GM19467 (cell line): Measurements from ENCODE around the gene SNX4.
"Not testable (repeated sequence)": the region's sequence is repeated elsewhere in the genome, so short reads cannot be mapped to it uniquely, and the experiment has no call there.

Experiments
- ATAC-seq: cut with Tn5 transposase; IDR thresholded peaks from one replicate; pipeline ENCODE4 v1.9.1; 2021; ENCODE audit warnings: mild to moderate bottlenecking, moderate library complexity; ENCODE audit not compliant: unreplicated experiment

SNX4 gene

DNA sequence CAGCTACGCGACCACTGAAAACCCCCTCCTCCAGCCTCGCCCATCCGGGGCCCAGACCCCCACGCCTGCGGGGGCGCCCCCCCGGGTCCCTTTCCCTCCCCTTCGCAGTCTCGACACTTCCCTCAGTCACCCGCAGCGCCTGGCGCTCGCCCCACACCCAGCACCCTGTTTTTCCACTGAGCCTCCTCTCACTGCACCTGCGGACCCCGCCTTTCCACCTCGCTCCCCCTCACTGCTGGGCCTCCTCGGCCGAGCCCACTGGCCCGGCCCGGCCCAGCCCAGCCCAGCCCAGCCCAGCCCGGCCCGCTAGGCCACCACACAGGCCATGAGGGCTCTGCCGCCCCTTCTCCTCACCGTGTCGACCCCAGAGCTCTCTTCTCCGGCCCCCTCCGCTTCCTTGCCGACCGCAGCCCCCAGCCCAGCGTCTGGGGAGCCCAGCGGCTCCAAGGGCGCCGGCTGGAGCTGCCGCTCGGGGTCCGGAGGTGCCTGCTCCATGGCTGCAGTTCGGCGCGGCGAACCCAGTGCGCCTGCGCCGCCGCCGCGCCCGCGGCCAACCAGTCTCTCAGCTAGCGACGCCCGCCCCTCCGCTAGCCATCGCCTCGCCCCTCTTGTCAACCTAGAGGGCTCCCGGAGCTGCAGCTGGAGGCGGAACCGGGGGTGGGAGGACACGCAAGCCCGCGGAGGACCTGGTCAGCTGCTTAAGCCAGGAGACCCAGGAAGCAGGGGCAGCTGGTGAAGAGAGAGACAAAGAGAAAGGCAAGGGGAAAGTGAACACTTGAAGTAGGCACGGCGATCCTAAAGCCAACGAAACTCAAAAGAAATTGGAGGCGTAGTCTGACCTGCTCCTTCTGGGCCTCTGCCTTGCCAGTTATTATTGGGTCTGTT, at the start of gene SNX4:
Gene SNX4 (minus strand): TSS at position 525 of the 885 bp plus-strand sequence. CDS start 30 bp downstream, at position 495.
- peak; percentile 91 for ATAC-seq

DNA sequence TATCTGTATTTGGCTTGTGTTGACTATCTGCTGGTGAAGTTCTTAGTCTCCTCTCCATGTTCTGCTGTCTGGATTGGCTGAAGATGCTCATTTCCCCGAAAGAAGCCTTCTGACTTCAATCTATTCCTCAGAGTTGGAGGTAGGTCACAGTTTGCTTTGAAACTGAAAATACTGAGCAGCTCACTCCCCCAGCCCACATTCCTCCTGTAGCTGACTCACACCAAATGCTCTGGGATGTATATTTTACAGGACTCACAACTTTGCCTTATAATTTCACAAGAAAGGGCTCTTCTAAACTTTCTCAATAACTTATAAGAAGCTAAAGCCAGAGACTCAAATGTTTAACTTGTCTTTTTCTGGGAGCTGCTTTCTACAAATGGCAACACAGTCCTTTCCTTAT, 36.3 kb upstream of the SNX4 start:
- ATAC-seq: no peak

DNA sequence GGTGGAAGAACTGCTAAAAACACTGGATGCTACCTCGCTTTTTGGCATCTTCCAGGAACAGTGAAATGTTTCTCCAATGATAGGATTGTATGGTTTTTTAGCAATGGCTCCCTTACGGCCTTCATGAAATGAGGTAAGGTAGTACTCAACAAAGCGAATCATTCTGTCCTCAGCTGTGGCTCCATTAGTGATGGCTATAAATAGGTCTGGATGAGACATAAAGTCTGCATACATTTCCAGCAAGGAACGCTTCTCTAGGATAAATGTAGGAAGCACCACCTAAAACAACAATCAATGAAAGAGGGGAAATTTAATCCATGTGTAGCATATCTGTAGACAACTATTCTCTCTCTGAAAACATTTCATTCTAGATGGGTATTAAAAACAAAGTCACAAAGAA, 32.4 kb upstream of the SNX4 start:
- no peak for ATAC-seq

DNA sequence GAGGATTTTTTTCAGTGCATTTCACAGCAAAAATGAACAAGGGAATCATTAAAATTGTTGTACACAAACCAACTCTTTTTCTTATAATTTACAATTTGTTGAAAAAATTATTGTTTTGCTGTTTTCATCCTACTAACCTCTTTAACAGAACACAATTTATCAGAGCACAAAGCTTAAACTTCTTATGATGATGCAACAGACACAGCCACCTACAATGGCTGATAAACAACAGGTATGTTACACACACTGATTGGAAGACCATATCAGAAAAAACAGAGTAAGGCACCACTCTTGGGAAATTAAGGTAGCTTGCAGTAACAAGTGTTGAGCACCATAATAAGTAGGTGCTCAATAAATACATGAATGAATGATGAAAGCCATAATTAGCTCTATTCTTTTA, 8.9 kb upstream of the SNX4 start:
- ATAC-seq: no peak

DNA sequence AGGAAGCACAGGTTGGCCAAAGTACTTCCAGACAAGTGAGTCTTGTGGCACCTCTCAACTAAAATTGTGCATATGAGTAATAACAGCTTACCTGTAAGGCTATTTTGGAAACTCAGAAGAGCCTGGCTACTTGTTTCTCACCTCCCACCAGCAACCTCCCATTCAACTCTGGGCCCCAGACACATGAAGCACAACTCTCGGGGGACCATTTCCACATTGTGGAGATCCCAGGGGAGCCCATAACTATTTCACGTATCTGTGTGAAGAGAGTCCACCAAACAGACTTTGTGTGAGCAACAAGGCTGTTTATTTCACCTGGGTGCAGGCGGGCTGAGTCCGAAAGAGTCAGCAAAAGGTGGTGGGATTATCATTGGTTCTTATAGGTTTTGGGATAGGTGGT, 5.2 kb upstream of the SNX4 start:
- ATAC-seq: no peak

DNA sequence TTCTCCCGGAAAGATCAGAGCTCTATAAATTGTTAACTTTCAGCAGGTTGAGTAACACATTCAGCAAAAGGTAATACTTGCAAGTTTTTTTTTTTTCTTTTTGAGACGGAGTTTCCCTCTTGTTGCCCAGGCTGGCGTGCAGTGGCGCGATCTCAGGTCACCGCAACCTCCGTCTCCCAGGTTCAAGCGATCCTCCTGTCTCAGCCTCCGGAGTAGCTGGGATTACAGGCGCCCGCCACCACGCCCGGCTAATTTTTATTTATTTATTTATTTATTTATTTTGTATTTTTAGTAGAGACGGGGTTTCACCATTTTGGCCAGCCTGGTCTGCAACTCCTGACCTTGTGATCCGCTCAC, 539 bp upstream of the SNX4 start:
- not testable (repeated sequence) for ATAC-seq

DNA sequence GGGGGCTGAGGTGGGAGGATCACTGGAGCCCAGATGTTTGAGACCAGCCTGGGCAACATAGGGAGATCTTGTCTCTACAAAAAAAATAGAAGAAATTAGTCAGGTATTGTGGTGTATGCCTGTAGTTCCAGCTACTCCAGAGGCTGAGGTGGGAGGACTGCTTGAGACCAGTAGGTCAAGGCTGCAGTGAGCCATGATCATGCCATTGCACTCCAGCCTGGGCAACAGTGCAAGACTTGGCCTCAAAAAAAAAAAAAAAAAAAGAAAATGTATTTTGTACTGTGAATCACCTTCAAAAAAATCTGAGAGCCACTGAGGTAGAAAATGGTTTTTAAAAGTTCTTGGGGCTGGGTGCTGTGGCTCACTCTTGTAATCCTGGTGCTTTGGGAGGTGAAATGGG, 4.6 kb downstream of the SNX4 start:
- no peak for ATAC-seq

DNA sequence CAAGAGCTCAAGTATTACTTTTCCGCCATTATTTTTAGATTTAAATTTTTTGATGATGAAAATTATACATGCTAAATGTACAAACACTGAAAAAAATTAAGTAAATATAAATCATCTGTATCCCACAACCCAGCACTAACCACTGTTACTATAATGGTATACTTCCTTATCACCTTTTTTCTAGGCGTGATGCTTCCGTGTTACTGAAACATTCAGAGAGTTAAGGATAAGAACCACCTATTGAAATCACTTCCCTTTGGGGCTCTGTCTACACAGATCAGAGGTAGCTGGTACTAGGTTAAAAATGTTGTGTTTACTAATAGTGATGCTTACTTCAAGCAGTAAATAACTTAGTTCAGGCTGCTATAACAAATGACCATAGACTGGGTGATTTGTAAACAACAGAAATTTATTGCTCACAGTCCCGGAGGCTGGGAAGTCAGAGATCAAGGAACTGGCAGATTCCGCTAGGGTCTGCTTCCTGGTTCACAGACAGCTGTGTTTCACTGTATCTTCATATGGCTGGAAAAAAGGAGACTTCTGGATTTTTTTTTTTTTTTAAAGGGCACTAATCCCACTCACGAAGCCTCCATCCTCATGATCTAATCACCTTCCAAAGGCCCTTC, 6.4 kb downstream of the SNX4 start:
- ATAC-seq: no peak

DNA sequence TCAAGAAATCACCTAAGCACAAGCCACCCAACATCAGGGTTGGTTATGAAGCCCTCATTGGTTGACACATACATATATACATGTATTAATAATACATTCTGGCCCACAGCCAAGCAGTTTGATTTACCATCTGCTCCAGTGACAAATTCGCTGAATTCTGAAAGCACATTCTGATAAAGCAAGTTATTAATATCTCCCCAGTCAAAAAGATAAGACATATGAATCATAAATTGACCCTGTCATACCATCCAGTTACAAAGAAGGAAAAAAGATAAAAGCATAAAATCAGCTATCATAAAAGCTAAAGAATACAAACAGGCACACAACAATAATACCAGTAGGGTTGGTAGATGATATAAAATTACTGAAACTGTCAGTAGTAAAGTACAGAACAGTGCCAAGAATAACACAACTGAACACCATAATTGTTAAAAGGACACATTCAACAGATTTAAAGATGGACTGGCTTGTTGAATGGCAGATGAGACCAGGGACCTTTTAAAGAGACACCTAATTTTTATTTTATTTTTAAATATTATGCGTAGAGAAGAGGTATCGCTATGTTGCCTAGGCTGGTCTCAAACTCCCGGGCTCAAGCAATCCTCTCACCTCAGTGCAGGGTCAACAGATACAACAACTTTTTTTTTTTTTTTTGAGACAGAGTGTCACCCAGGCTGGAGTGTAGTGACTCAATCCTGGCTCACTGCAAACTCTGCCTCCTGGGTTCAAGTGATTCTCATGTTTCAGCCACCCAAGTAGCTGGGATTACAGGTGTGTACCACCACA, 7.7 kb downstream of the SNX4 start:
- ATAC-seq: no peak

DNA sequence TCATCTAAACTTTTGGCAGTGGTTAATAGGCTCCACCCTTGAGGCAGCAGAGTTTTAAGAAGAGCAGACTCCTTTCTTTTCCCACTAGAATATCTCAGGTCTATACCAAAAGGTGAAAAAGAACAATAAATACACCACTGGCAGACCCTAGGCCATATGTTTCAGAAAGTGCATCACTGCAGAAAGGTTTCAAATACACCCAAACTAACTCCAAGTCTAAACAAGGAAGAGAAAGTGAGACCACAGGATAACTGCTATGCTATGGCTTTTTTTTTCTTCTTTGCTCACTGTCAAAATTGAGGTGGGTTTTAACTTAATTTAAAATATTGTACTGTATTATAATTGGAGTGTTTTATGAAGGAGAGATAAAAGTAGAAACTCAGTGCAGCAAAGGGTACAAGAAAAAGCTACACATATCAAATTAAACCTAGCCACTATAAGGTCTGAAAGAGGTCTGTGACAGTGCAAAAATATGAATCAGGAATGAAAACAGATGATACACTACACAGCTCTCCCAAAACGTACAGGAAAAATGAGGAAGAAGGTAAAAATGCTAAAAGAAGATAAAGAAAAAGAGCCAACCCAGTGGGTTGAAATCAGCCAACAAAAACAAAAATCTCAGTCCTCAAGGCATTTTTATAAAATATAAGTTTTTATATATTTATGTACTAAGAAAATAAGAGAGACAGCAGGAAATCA, 8.4 kb downstream of the SNX4 start:
- ATAC-seq: no peak

DNA sequence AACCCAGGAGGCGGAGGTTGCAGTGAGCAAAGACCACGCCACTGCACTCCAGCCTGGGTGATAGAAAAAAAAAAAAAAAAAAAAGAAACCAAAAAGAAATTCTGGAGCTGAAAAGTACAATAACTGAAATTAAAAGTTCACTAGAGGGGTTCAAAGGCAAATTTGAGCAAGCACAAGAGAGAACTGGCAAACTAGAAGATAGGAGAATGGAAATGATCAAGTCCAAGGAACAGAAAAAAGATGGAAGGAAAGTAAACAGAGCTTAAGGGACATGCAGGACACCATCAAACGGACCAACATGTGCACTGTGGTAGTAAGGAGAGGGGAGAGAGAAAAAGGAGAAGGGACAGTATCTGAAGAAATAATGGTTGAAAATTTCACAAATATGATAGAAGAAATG, 12.9 kb downstream of the SNX4 start:
- no peak for ATAC-seq

DNA sequence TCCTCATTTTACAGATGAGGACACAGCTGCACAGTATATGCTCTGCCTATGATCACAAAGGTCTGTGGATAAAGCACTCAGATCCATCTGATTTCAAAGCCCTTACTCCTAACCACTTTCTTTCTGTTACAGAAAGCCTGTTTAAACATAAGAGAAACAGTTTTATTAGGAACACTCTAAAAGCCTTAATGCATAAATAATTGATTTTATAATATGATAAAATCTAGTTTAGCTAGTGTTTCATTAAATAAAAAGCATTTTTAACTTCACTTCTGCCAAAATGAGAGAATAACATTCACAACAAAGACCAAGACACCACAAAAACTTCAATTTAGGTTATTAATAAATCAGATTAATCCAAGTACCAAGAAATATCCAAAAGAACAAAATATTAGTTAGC, 21.4 kb downstream of the SNX4 start:
- no peak for ATAC-seq

DNA sequence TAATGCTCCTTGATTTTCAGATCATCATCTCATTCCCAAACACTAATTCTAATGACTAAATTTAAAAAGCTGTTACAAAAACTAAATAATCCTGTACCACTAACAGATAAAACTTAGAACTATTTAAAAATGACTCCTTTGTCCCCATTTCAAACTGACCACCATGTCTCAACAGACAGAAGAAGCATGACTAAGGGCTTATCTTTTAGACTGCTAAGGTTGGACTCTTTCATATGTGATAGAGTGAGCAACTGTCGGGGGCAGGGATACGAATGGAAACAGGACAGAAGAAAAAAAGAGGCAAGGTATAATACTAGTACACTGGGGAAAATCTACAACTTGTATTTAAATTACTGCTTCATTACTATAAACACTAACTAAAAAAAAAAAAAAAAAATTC, 23.3 kb downstream of the SNX4 start:
- no peak for ATAC-seq

DNA sequence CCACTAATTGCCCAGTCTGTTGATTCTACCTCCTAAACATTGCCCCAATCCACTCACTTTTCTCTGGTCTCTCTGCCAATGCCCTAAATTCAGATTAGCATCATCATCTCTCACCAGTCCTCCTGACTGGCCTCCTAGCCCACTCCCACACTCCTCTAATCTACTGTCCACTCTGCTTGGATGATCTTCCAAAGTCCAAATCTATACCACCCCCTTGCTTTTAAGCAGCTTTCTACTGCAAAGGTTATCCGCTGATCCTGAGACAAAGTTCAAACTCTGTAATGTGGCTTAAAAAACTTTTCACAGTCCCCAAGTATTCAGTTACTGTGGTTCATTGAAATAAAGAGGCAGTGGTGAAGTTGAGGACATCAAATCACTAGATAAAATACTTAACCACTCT, 37.6 kb downstream of the SNX4 start:
- ATAC-seq: no peak

DNA sequence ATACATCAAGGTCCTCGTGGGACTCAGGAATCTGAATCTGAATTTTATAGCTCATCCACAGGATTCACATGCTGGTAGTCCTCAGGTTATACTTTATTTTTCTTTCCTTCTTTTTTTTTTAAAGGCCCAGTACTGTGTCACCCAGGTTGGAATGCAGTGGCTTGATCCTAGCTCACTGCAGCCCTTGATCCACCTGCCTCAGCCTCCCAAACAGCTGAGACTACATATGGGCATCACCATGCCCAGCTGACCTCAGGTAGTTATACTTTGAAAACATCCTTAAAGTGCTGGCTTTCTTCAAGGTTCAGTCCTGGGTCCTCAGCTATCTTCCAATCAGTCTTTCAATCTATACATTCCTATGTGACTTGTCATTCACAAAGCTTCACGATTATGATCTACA, 38.2 kb downstream of the SNX4 start:
- no peak for ATAC-seq

DNA sequence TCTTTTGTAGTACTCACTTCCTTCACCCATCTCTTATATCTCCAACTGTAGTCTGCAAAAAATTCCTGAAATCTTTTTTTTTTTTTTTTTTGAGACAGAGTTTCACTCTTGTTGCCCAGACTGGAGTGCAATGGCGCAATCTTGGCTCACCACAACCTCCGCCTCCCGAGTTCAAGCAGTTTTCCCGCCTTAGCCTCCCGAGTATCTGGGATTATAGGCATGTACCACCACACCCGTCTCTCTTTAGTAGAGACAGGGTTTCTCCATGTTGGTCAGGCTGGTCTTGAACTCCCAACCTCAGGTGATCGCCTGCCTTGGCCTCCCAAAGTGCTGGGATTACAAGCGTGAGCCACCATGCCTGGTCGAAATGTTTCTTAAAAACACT, 38.6 kb downstream of the SNX4 start:
- not testable (repeated sequence) for ATAC-seq

DNA sequence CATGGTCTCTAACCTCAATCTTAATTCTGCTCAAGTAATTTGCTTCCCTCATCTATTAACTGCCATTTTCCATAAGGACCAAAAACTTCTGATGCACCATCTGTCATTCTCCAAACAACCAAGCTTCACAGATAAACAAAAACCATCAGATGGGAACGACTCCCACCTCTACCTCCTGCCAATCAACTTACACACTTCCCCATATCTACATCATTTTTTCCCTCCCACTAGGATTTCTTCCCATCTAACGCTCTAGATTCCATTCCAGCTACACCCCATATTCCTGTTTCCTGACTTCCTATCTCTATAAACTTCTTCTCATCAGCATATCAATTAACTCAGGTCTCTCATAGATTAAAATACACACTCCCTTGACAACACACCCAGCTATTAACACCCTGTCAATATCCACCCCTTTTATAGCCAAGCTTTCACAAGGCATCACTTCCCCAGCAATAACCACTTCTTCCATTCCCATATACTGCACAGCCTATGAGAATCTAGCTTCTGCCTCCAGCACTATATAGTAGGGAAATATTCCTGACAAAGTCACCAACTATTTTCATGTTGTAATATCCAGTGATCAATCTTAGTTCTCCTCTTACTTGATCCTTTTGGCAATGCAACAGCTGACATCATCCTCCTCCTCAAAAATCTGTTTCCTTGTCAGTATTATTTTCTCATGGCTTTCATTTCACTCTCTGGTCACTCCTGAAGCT, 39.2 kb downstream of the SNX4 start:
- no peak for ATAC-seq

DNA sequence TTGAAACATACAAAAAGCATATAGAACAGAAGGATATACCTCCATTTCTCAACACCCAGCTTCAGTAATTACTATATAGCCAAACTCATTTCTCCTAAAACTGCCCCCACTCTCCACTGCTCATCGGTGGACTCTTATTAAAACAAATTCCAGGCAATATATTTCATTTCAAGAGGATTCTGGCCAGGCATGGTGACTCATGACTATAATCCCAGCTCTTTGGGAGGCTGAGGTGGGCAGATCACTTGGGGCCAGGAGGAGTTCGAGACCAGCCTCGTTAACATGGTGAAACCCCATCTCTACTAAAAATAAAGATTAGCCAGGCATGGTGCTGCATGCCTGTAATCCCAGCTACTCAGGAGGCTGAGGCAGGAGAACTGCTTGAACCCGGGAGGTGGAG, 40.9 kb downstream of the SNX4 start:
- no peak for ATAC-seq

DNA sequence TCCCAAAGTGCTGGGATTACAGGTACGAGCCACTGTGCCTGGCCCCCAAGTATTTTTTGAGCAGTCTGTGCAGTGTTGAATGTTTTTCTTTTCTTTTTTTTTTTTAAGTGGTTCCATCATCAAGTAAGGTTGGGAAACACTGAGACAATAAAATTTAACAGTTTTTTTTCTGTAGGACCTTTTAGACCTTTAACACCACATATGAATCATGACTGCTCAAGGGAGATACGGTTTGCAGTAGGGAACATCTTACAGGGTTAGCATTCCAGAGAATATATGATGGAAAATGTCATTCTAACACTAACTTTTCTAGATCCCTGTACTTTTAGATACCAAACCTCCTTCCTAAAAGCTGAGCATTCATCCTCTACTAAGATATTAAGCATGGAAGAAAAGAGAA, 41.7 kb downstream of the SNX4 start:
- ATAC-seq: no peak

DNA sequence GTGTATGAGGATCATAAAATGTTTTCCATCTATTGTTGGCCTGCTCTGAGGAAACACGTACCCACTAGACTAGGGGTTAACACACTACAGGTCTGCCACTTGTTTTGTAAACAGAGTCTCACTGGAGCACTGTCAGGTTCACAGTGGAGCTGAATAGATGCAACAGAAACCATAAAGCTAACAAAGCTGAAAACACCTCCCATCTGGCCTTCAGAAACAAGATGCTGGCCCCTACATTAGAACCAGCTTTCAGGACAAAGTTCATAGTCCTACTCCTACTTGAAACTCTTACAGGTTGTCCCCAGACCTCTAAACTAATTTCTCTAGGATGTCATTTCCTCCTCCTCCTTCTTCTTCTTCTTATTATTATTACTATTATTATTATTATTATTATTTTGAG, 42.3 kb downstream of the SNX4 start:
- no peak for ATAC-seq

DNA sequence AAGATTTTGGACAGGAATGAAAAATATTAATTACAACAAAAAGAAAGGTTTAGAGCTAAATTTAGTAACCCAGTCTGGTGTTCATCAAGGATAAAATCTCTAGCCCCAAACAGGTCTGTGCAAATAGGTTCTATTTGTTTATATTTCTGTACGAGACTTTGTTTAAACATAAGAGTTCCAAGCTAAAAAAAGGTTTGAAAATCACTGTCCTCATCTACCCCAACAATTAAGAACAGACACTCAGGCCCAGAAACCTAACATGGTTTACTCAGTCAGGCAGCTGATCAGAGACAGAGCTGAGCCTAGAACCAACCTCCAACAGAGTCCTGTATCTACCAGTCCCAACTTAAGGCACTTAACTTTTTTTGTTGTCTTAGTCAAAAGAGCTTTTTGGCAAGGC, 49.3 kb downstream of the SNX4 start:
- no peak for ATAC-seq
